ENCODE measurements around the gene PGS1. TPM values are rescaled to one million over a fixed set of nuclear protein-coding genes. Genes with fewer than 3 reads are reported as not detected.
A peak's percentile ranks its signal among the peaks of the same experiment; 100 is the strongest.

The PGS1 gene
- total and polyA plus RNA-seq, 10 of the 15 experiments (the other 5 are each of a cell fraction or from before 2014, with no cell fraction given), result 1.3 to 37.6 (median 27.4) TPM

- TF ChIP-seq, protein P1, sequence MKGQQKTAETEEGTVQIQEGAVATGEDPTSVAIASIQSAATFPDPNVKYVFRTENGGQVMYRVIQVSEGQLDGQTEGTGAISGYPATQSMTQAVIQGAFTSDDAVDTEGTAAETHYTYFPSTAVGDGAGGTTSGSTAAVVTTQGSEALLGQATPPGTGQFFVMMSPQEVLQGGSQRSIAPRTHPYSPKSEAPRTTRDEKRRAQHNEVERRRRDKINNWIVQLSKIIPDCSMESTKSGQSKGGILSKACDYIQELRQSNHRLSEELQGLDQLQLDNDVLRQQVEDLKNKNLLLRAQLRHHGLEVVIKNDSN (IDR thresholded peaks at IDR 0.05; ENCODE audit: borderline replicate concordance, extremely low read length, insufficient read depth, low read depth, low read length), result no peak
- TF ChIP-seq NFXL1 (IDR thresholded peaks at IDR 0.05; ENCODE audit: borderline replicate concordance) (no peak), HDAC2 (IDR thresholded peaks at IDR 0.05) (no peak), ATF3 (IDR thresholded peaks at IDR 0.05; ENCODE audit: borderline replicate concordance, extremely low read depth, low read depth, low read length) (no peak), WRNIP1 (IDR thresholded peaks at IDR 0.05; ENCODE audit: borderline replicate concordance, low read depth, low read length) (no peak), NFYB (IDR thresholded peaks at IDR 0.05; ENCODE audit: insufficient read depth, low read depth, low read length) (0 out of 2 replicates have a peak, but pooled peaks have one; percentile 11), CREM (IDR thresholded peaks at IDR 0.05; ENCODE audit: low read depth) (no peak), SREBF1 (IDR thresholded peaks at IDR 0.05; ENCODE audit: low read length) (no peak), POLR2AphosphoS5 (IDR thresholded peaks at IDR 0.05; ENCODE audit: low read length) (0 out of 2 replicates have a peak, but pooled peaks have one; percentile 61), TBL1XR1 (IDR thresholded peaks at IDR 0.05; ENCODE audit: low read depth, low read length) (no peak), MTA3 (IDR thresholded peaks at IDR 0.05; ENCODE audit: borderline replicate concordance, low read length) (no peak), NR2C2 (IDR thresholded peaks at IDR 0.05; ENCODE audit: borderline replicate concordance, control insufficient read depth, insufficient read length, low read depth) (no peak), FOXM1 (IDR thresholded peaks at IDR 0.05; ENCODE audit: low read depth, low read length) (no peak), KLF5 (IDR thresholded peaks at IDR 0.05; ENCODE audit: partially characterized antibody) (no peak), CHD1 (IDR thresholded peaks at IDR 0.05; ENCODE audit: low read depth, low read length) (no peak), BACH1 (IDR thresholded peaks at IDR 0.05; ENCODE audit: borderline replicate concordance) (peak; percentile 82), ZSCAN29 (IDR thresholded peaks at IDR 0.05) (no peak), ZNF687 (IDR thresholded peaks at IDR 0.05) (peak; percentile 82), FOXK2 (IDR thresholded peaks at IDR 0.05) (no peak)
- TF ChIP-seq, protein P2, sequence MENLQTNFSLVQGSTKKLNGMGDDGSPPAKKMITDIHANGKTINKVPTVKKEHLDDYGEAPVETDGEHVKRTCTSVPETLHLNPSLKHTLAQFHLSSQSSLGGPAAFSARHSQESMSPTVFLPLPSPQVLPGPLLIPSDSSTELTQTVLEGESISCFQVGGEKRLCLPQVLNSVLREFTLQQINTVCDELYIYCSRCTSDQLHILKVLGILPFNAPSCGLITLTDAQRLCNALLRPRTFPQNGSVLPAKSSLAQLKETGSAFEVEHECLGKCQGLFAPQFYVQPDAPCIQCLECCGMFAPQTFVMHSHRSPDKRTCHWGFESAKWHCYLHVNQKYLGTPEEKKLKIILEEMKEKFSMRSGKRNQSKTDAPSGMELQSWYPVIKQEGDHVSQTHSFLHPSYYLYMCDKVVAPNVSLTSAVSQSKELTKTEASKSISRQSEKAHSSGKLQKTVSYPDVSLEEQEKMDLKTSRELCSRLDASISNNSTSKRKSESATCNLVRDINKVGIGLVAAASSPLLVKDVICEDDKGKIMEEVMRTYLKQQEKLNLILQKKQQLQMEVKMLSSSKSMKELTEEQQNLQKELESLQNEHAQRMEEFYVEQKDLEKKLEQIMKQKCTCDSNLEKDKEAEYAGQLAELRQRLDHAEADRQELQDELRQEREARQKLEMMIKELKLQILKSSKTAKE (IDR thresholded peaks at IDR 0.05; ENCODE audit: low read depth, poor library complexity, severe bottlenecking), result no peak
- TF ChIP-seq, protein P3, sequence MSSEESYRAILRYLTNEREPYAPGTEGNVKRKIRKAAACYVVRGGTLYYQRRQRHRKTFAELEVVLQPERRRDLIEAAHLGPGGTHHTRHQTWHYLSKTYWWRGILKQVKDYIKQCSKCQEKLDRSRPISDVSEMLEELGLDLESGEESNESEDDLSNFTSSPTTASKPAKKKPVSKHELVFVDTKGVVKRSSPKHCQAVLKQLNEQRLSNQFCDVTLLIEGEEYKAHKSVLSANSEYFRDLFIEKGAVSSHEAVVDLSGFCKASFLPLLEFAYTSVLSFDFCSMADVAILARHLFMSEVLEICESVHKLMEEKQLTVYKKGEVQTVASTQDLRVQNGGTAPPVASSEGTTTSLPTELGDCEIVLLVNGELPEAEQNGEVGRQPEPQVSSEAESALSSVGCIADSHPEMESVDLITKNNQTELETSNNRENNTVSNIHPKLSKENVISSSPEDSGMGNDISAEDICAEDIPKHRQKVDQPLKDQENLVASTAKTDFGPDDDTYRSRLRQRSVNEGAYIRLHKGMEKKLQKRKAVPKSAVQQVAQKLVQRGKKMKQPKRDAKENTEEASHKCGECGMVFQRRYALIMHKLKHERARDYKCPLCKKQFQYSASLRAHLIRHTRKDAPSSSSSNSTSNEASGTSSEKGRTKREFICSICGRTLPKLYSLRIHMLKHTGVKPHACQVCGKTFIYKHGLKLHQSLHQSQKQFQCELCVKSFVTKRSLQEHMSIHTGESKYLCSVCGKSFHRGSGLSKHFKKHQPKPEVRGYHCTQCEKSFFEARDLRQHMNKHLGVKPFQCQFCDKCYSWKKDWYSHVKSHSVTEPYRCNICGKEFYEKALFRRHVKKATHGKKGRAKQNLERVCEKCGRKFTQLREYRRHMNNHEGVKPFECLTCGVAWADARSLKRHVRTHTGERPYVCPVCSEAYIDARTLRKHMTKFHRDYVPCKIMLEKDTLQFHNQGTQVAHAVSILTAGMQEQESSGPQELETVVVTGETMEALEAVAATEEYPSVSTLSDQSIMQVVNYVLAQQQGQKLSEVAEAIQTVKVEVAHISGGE (CRISPR knock-in tag; IDR thresholded peaks at IDR 0.05), result no peak
Observed at GRCh38 chr17:78359997-78360370, 18.5 kb upstream of the PGS1 start, which contains the start of gene SOCS3 (continued).
